LNCaP clone FGC (cell line): ENCODE results near the gene COX8A.

Experiments used
- DNase-seq: peaks from one replicate; pipeline ENCODE4 v3.0.0-alpha.2; 2011; ENCODE audit warnings: low read depth
- H3K4me3 ChIP-seq: 2 replicates; pipeline ENCODE4 v1.5.1; 2011; ENCODE audit warnings: mild to moderate bottlenecking, low read depth, low read length, control low read depth
- TF ChIP-seq, protein P1 (sequence below): IDR thresholded peaks from 2 replicates; pipeline ENCODE4 v1.5.1; 2012; ENCODE audit warnings: mild to moderate bottlenecking; ENCODE audit not compliant: control insufficient read depth, insufficient read depth; ENCODE audit errors: extremely low read depth

The COX8A gene

DNA sequence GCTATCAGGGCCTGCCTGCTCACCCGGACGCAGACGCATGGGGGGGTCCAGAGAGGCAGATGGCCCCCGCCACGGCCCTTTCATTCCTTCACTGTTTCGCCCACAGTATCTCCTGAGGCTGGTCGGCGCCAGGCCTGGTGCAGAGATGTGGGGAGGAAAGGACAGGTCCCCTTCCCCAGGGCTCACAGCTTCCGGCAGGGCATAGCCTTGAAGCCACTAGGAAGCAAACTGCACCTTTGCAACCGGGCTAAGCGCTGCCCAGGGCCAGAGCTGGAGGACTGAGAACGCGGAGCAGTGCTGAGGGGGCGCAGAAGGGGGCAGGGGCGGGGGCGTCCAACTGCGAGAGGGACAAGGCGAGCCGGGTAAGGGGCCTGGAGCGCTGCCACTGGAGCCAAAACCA lies 41.1 kb downstream of the COX8A start:
- DNase-seq, result no peak
- H3K4me3 ChIP-seq, result no peak overlapping the region
- TF ChIP-seq, protein P1, sequence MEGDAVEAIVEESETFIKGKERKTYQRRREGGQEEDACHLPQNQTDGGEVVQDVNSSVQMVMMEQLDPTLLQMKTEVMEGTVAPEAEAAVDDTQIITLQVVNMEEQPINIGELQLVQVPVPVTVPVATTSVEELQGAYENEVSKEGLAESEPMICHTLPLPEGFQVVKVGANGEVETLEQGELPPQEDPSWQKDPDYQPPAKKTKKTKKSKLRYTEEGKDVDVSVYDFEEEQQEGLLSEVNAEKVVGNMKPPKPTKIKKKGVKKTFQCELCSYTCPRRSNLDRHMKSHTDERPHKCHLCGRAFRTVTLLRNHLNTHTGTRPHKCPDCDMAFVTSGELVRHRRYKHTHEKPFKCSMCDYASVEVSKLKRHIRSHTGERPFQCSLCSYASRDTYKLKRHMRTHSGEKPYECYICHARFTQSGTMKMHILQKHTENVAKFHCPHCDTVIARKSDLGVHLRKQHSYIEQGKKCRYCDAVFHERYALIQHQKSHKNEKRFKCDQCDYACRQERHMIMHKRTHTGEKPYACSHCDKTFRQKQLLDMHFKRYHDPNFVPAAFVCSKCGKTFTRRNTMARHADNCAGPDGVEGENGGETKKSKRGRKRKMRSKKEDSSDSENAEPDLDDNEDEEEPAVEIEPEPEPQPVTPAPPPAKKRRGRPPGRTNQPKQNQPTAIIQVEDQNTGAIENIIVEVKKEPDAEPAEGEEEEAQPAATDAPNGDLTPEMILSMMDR, result no peak

DNA sequence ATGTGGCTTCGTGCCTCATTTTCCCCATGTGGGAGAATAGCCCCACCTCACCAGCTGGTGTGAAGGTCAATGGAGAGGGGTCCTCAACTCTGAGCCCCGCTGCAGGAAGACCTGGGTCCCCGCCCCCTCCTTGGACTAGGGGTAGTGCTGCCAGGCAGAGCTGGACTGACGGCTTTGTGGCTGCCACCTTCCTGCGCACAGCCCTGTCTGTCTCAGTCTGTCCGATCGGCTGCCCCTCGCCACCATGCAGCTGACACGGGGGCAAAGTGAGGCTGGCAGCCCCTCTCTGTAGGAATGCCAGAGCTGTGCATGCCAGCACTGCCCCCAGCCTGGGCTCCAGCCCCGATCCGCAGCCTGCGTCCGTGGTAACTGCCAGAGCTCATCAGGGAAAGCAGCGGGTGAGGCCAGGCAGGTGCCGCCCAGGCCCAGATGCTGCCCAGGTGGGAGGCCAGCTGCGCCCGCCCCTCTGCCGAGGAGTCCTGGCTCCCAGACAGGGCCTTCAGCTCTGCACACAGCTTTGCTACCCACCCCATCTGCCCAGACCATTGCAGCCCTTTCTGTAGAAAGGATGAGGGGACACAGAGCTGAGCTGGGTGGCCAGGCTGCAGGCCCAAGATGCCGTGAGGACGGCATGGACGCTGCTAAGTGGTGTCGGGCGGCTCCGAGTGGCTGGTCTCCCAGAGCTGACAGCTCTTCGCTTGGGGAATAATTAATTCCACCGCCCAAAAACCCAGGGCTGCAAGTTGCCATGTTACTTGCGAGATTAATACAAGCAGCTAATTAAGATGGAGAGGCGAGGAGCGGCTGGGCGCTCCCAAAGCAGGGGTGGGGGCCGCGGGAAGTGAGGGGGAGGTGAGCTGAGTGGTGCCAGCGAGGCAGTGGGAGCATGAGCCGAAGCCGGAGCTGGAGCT lies 41.8 kb downstream of the COX8A start:
- DNase-seq, result no peak

DNA sequence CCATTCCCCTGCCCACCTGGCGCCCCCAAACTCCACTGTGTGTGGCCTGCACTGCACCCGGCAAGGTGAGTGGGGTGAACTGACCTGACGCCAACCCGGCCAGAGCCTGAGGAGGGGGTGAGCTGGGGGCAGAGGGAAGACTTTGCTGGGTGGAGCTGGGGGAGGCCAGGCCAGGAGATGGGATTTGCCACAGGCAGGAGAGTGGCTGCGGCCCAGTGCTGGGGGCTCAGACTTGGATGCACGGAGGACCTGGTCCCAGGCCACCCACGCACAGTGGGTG lies 43.5 kb downstream of the COX8A start:
- TF ChIP-seq, protein P1, result no peak
- H3K4me3 ChIP-seq, result no peak overlapping the region
- no peak for DNase-seq

More for the DNA sequence above, 41.8 kb downstream of the COX8A start:
- H3K4me3 ChIP-seq, result no peak overlapping the region
- TF ChIP-seq, protein P1, result no peak

DNA sequence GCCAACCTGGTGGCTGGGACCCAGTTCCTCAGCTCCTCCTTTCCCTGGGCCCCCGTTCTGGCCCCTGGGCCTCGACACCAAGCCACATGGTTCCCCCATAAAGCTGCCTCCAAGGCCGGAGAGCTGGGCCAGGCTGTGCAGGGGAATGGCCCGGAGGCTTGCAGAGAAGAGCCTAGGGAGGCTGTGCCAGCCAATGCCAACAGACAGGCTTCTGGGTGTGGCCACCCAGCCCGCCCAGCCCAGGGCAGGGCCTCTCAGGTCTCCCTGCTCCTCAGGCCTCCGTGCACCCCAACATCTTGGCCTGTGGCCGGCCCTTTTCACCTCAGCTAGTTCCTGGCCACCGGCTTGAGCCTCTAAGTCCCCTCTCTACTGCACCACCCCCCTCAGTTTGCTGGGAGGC lies 43.9 kb downstream of the COX8A start:
- TF ChIP-seq, protein P1, result no peak
- no peak for DNase-seq
- H3K4me3 ChIP-seq, result no peak overlapping the region

DNA sequence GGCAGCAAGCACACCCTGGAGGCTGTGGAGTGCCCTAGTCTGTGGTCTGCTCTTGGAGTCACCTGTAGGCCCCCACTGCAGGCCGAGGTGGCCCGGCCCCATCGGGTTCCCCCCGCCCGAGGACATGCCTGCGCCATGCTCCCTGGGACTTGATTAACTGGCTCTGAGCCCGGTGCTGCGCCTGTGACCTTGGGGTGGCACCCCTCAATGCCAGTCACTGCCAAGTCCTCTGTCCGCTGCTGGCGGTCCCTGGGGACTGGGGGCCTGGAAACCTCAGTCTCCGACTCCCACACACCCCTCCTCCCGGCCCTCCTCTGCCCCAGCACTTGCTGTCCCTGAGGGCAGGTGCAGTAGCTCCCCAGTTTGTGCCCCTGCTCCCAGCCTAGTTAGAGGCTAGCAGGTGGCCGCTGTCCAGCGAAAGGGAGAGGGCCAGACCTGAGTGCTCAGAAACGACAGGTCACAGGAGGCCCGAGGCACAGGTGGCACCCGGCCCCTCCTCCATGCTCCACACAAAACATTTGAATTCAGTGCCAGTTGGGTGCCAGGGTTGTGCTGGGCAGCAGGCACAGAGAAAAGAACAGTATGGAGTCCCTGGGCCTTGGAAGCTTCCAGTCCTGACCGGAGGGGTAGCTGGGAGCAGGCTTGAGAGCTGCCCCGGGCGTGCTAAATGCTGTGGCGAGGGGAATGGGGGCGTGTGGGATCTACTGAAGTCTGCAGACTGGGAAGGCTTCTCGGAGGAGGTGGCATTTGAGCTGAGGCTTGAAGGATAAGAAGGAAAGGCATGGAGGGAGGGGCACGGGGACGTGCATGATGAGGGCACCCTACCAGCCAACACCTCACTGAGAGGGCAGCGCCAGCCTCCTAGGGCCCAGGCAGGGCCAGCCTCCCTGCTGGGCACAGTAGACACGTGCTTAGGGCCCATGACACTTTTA lies 45.0 kb downstream of the COX8A start:
- H3K4me3 ChIP-seq, result no peak overlapping the region
- TF ChIP-seq, protein P1, result no peak
- no peak for DNase-seq

DNA sequence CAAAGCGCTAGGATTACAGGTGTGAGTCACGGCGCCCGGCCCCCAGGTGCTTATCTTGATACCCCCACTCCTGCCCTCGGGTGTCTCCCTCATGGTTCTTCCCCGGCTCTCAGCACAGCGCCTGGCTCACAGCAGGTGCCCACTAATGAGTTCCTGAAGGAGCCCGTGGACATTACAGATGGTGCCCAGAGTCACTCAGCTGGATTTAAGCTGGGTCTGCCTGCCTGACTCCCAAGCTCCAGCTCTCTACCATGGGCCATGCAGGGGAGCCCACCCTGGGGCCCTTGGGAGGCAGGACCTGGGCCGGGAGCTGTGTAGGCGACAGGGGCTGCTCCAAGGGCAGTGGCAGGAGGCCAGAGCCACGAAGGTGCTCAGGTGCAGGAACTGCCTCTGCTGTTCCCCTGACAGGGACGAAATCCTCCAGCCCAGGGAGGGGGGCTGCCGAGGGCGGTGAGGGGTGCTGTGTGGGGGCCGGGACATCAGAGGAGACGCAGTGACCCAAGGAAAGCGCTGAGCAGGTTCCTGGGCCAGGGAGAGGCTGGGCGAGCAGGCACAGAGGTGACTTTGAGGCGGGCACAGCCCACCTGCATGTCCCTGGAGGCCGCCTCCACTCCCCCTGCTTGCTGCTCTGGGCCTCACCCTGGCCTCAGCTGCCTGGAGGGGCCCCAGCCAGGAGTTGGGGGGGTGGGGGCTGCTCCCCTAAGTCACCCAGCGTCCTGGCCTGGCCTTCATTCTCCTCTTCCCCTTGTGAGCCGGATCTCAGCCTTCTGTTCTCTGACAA lies 46.7 kb downstream of the COX8A start:
- no peak for DNase-seq
- H3K4me3 ChIP-seq, result no peak overlapping the region
- TF ChIP-seq, protein P1, result no peak
